MM.1S (cell line): ENCODE results near the gene APOBEC3B.

Experiments used
- EZH2 ChIP-seq: fragments of 300-600 bp; sonication (generic); optimal IDR thresholded peaks from 2 replicates; pipeline ENCODE3; 2017; ENCODE audit warnings: low read depth, mild to moderate bottlenecking, antibody characterized with exemption, low read length, mixed read lengths
- EZH2phosphoT487 ChIP-seq: fragments of 300-600 bp; sonication (generic); IDR thresholded peaks from 2 replicates; pipeline ENCODE4 v1.6.1; 2018; ENCODE audit warnings: antibody characterized with exemption, low read length
- TF ChIP-seq, protein P1 (sequence below): fragments of 300-600 bp; sonication (generic); IDR thresholded peaks from 2 replicates; pipeline ENCODE4 v1.5.1; 2016; ENCODE audit warnings: antibody characterized with exemption, low read length, mixed read lengths

DNA sequence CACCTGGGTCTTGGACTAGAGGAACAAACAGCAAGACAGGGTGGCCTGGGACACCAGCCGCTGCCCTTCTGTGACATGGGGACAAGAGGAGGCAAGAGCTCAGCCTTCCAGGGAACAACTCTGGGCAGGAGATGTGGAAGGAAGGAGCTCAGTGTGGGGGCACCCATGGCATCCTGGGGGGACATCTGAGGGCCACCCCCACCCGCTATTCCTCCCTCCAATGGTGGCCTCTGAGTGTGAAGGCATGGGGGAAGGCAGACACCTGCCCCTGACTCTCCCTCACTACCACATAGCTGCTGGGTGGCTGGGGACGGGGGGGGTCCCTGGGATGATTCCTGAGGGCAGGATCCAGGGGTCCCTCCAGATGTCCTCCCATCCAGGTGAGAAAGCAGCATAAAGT, 4.5 kb downstream of the APOBEC3B start:
- TF ChIP-seq, protein P1, sequence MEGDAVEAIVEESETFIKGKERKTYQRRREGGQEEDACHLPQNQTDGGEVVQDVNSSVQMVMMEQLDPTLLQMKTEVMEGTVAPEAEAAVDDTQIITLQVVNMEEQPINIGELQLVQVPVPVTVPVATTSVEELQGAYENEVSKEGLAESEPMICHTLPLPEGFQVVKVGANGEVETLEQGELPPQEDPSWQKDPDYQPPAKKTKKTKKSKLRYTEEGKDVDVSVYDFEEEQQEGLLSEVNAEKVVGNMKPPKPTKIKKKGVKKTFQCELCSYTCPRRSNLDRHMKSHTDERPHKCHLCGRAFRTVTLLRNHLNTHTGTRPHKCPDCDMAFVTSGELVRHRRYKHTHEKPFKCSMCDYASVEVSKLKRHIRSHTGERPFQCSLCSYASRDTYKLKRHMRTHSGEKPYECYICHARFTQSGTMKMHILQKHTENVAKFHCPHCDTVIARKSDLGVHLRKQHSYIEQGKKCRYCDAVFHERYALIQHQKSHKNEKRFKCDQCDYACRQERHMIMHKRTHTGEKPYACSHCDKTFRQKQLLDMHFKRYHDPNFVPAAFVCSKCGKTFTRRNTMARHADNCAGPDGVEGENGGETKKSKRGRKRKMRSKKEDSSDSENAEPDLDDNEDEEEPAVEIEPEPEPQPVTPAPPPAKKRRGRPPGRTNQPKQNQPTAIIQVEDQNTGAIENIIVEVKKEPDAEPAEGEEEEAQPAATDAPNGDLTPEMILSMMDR, result no peak
- TF ChIP-seq EZH2phosphoT487 (no peak), EZH2 (no peak)
